PC-9 (cell line): ENCODE measurements around the gene UBE2E2. TPM values are rescaled to one million over a fixed set of nuclear protein-coding genes. Genes with fewer than 3 reads are reported as not detected.

Experiments used
- BruUV-seq: library from RNA; stranded (reverse); fragments of 400-500 nt; replicated peaks from 2 replicates; lab custom pipeline; 2021; lab: Mats Ljungman, UMichigan
- CTCF ChIA-PET: fragments of 300-600 bp; sonication (Branson Sonifier 250); formaldehyde crosslinking; loops from one replicate; lab custom pipeline; 2022; ENCODE audit warnings: antibody characterized with exemption; lab: Charles Lee
- POLR2A ChIA-PET: fragments of 300-600 bp; sonication (Branson Sonifier 250); formaldehyde crosslinking; loops from one replicate; lab custom pipeline; 2022; ENCODE audit warnings: antibody characterized with exemption; ENCODE audit not compliant: unreplicated experiment; lab: Charles Lee
- DNase-seq, 2 experiments: peaks; one replicate each; pipeline versions ENCODE4 v3.0.0 to v3.0.0-alpha.2; 2015 to 2022; ENCODE audit warnings: mixed read lengths in 1 of 2
- H2AFZ ChIP-seq: fragments of 200-600 bp; sonication (generic); 2 replicates; pipeline ENCODE4 v1.8.1; 2017; ENCODE audit warnings: antibody characterized with exemption
- H3F3A ChIP-seq: fragments of 200-600 bp; sonication (generic); 2 replicates; pipeline ENCODE4 v1.8.1; 2017; ENCODE audit warnings: antibody characterized with exemption, mild to moderate bottlenecking, low read depth; ENCODE audit not compliant: insufficient read depth
- H3K27ac ChIP-seq: fragments of 200-600 bp; sonication (generic); 2 replicates; pipeline ENCODE4 v1.6.1; 2016; ENCODE audit warnings: mixed run types
- H3K27me3 ChIP-seq: fragments of 200-600 bp; sonication (generic); 2 replicates; pipeline ENCODE4 v1.6.1; 2016; ENCODE audit warnings: low read depth, mixed run types; ENCODE audit not compliant: insufficient read depth
- H3K36me3 ChIP-seq: fragments of 200-600 bp; sonication (generic); 2 replicates; pipeline ENCODE4 v1.6.1; 2016; ENCODE audit warnings: low read depth, mixed run types
- H3K4me1 ChIP-seq: fragments of 200-600 bp; sonication (generic); replicated peaks from 2 replicates; pipeline ENCODE4 v1.6.1; 2016; ENCODE audit warnings: mixed run types; ENCODE audit not compliant: insufficient read depth
- H3K4me2 ChIP-seq: fragments of 200-600 bp; sonication (generic); 2 replicates; pipeline ENCODE4 v1.6.1; 2017; ENCODE audit warnings: mixed run types
- H3K4me3 ChIP-seq: fragments of 200-600 bp; sonication (generic); 2 replicates; pipeline ENCODE4 v1.6.1; 2016; ENCODE audit warnings: mixed run types
- H3K79me2 ChIP-seq: fragments of 200-600 bp; sonication (generic); 2 replicates; pipeline ENCODE4 v1.6.1; 2017; ENCODE audit warnings: low read depth, mixed run types
- H3K9me2 ChIP-seq: fragments of 200-600 bp; sonication (generic); 2 replicates; pipeline ENCODE4 v1.8.1; 2017; ENCODE audit warnings: mild to moderate bottlenecking; ENCODE audit not compliant: insufficient read depth
- H3K9me3 ChIP-seq: fragments of 200-600 bp; sonication (generic); 2 replicates; pipeline ENCODE4 v1.8.1; 2016; ENCODE audit warnings: low read depth; ENCODE audit not compliant: insufficient read depth
- H4K20me1 ChIP-seq: fragments of 200-600 bp; sonication (generic); 2 replicates; pipeline ENCODE4 v1.8.1; 2017; ENCODE audit not compliant: insufficient read depth
- EZH2 ChIP-seq: fragments of 200-600 bp; sonication (generic); IDR thresholded peaks from 2 replicates; pipeline ENCODE4 v1.8.0; 2017; ENCODE audit warnings: antibody characterized with exemption, low read depth
- intact Hi-C: fragments of 100-400 bp; cut with micrococcal nuclease; formaldehyde crosslinking; loops from one replicate; pipeline ENCODE4 v1.10.0; 2022; ENCODE audit not compliant: unreplicated experiment
- total RNA-seq: library from RNA; stranded (reverse); gene quantifications from 2 replicates; pipeline ENCODE4 v1.2.3, GENCODE V29; 2021
- TF ChIP-seq, protein P1 (sequence below): fragments of 200-600 bp; sonication (generic); conservative IDR thresholded peaks from 2 replicates; pipeline ENCODE4 v1.6.1; 2017; ENCODE audit warnings: mixed run types, antibody characterized with exemption, mild to moderate bottlenecking, moderate library complexity

UBE2E2 gene
- total RNA-seq, 1 experiment from 2014 or later = 48.7 TPM

DNA sequence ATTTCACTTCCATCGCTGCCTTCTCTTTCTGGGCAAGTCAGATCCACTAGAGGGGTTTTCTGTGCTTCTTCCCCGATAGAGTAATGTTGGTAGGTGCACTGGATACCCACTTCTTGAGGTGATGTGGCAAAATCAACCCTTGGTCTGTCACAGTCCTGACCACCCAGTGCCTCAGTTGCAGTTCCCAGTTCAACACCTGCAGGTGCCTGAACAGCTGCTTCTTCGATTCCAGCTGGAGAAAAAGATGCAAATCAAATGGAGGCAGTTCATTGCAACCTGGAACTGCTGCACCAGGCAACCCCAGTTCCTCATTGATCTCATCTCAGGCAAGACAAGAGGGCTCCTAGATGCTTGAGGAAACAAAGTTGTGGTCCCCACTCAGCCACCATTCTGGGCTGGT is 186.6 kb downstream of the UBE2E2 start:
- POLR2A ChIA-PET = no interaction called here
- Histone ChIP-seq H3F3A (no peaks in the 10 kb centered on the region), H3K36me3 (no peaks in the 10 kb centered on the region), H3K4me1 (no peaks in the 10 kb centered on the region), H3K27ac (no peak overlapping the region), H2AFZ (no peak overlapping the region), H3K4me3 (no peak overlapping the region), H3K4me2 (no peak overlapping the region), H3K9me3 (no peaks in the 10 kb centered on the region), H3K79me2 (peaks cover 11% of the 10 kb centered on the region; the same call in 1 of the 2 replicates), H3K9me2 (no peaks in the 10 kb centered on the region), H4K20me1 (no peaks in the 10 kb centered on the region), H3K27me3 (no peaks in the 10 kb centered on the region)
- CTCF ChIA-PET = no interaction called here
- intact Hi-C loops = no loop called here
- BruUV-seq = no TSS peak
- no peak for DNase-seq
- TF ChIP-seq EZH2 = no peak

DNA sequence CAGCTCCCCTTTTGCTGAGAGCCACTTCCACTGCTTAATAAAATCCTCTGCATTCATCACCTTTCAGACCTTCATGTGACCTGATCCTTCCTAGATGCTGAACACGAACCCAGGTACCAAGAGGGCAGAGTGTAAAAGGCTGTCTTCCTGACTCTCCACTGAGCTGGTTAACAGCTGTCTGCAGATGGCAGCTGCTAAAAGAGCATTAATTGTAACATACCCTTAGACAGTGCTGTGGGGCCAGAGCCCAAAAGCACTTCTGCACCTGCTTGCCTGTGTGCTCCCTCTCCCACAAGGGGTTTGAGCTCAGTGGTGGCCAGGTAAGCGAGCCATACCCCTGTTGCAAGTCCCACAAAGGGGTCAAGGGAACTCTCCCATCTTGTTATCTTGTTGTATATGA is 187.3 kb downstream of the UBE2E2 start:
- no peaks in the 10 kb centered on the region for H3K27me3 ChIP-seq
- H3K9me3 ChIP-seq = no peaks in the 10 kb centered on the region
- CTCF ChIA-PET = no interaction called here
- TF ChIP-seq, protein P1, sequence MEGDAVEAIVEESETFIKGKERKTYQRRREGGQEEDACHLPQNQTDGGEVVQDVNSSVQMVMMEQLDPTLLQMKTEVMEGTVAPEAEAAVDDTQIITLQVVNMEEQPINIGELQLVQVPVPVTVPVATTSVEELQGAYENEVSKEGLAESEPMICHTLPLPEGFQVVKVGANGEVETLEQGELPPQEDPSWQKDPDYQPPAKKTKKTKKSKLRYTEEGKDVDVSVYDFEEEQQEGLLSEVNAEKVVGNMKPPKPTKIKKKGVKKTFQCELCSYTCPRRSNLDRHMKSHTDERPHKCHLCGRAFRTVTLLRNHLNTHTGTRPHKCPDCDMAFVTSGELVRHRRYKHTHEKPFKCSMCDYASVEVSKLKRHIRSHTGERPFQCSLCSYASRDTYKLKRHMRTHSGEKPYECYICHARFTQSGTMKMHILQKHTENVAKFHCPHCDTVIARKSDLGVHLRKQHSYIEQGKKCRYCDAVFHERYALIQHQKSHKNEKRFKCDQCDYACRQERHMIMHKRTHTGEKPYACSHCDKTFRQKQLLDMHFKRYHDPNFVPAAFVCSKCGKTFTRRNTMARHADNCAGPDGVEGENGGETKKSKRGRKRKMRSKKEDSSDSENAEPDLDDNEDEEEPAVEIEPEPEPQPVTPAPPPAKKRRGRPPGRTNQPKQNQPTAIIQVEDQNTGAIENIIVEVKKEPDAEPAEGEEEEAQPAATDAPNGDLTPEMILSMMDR = no peak
- no peak for TF ChIP-seq EZH2
- H3K9me2 ChIP-seq = no peaks in the 10 kb centered on the region
- no TSS peak for BruUV-seq
- H3K4me3 ChIP-seq = no peak overlapping the region
- H4K20me1 ChIP-seq = no peaks in the 10 kb centered on the region
- no peak overlapping the region for H3K27ac ChIP-seq
- no peak overlapping the region for H2AFZ ChIP-seq
- no peaks in the 10 kb centered on the region for H3K4me1 ChIP-seq
- POLR2A ChIA-PET = no interaction called here
- DNase-seq = no peak
- peaks cover 11% of the 10 kb centered on the region; the same call in 1 of the 2 replicates for H3K79me2 ChIP-seq
- H3F3A ChIP-seq = no peaks in the 10 kb centered on the region
- intact Hi-C loops = no loop called here
- H3K4me2 ChIP-seq = no peak overlapping the region
- H3K36me3 ChIP-seq = no peaks in the 10 kb centered on the region

DNA sequence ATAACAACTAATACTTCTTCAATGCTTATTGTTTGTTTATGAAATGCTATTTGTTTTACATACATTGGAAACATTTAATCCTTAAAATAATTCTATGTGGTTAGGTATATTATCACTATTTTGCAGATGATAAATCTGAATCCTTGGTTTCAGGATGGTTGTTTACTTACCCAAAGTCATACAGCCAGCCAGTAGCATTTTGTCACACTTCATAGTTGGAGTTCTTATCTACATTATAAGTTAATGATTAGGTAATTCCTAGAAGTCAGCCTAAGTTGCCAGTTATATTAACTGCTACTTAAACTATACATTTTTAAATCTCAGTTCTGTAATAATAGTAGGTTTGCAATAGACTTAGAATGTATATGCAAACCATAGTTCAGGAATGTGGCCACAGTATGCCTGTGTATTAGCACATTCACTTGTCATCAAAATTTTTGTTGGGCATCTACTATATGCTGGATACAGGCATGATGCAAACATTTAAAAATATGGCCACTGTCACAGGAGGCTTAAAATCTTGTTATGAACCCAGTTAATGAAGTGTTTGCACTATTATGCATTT is 187.9 kb downstream of the UBE2E2 start:
- Histone ChIP-seq H4K20me1 (no peaks in the 10 kb centered on the region), H3K4me1 (no peaks in the 10 kb centered on the region), H3K9me3 (no peaks in the 10 kb centered on the region), H3K9me2 (no peaks in the 10 kb centered on the region), H3K27me3 (no peaks in the 10 kb centered on the region), H3K36me3 (no peaks in the 10 kb centered on the region), H3K27ac (no peak overlapping the region), H3K4me3 (no peak overlapping the region), H3F3A (no peaks in the 10 kb centered on the region), H3K79me2 (peaks cover 9% of the 10 kb centered on the region; the same call in 1 of the 2 replicates), H2AFZ (no peak overlapping the region), H3K4me2 (no peak overlapping the region)
- no peak for TF ChIP-seq EZH2
- TF ChIP-seq, protein P1 = no peak
- DNase-seq = no peak
- ChIA-PET POLR2A (interaction anchor here (0.7 kb wide), 1 partner anchor 1719 kb away, joined by 6 read pairs; no protein-coding TSS in a partner anchor), CTCF (no interaction called here)
- intact Hi-C loops = no loop called here
- no TSS peak for BruUV-seq

DNA sequence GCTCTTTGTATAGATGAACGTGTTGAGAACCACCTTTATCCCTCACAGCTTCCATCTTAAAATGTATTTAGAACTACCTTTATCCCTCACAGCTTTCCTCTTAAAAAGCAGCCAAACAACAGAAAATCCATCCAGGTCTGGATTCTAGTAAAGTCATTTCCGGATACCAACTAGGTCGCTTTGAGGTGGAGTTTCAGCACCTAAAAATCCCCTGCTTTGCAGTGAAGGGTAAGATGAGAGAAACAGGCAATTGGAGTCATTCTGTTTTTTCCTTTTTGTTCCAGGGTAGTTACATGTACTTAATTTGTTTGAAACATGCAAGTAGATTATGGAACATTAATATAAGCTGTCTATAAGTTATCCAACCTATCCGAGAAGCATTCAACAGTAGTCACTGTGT is 192.0 kb downstream of the UBE2E2 start:
- no peaks in the 10 kb centered on the region for H3K9me3 ChIP-seq
- H3K4me1 ChIP-seq = no peaks in the 10 kb centered on the region
- H3K4me3 ChIP-seq = no peak overlapping the region
- H2AFZ ChIP-seq = no peak overlapping the region
- no peak overlapping the region for H3K27ac ChIP-seq
- H3K36me3 ChIP-seq = no peaks in the 10 kb centered on the region
- DNase-seq = no peak
- no peak overlapping the region for H3K4me2 ChIP-seq
- TF ChIP-seq, protein P1 = no peak
- no peak for TF ChIP-seq EZH2
- CTCF ChIA-PET = no interaction called here
- H3K79me2 ChIP-seq = 0 out of 2 replicates have a peak, but pooled peaks cover 13% of the 10 kb centered on the region
- H3F3A ChIP-seq = no peaks in the 10 kb centered on the region
- no peaks in the 10 kb centered on the region for H3K27me3 ChIP-seq
- intact Hi-C loops = no loop called here
- no peaks in the 10 kb centered on the region; the same call in 1 of the 2 replicates for H4K20me1 ChIP-seq
- POLR2A ChIA-PET = no interaction called here
- no peaks in the 10 kb centered on the region for H3K9me2 ChIP-seq
- BruUV-seq = no TSS peak
